Stimulated activated CD8-positive, alpha-beta memory T cell treated with anti-CD3 and anti-CD28 coated beads, Interleukin-15, amount 100 ng/mL, for 48 hours (primary cell): ENCODE data around the gene MED31.
"Not testable (repeated sequence)": the region's sequence is repeated elsewhere in the genome, so short reads cannot be mapped to it uniquely, and the experiment has no call there.

Experiments used
- DNase-seq, 2 donors: peaks; one replicate each; pipeline ENCODE4 v3.0.0-alpha.2; 2020; ENCODE audit warnings: low read depth in 2 of 2

MED31 gene

GRCh38 chr17:6626616-6627015 is 24.8 kb downstream of the MED31 start:
- no peak for DNase-seq

- DNase-seq = no peak
These were observed 27.5 kb downstream of the MED31 start for GRCh38 chr17:6623941-6624340.

- DNase-seq = no peak
These were observed 40.2 kb downstream of the MED31 start for GRCh38 chr17:6611231-6611630.

GRCh38 chr17:6610011-6610410 is 41.4 kb downstream of the MED31 start:
- no peak for DNase-seq

- DNase-seq = no peak
These were observed 43.1 kb downstream of the MED31 start for GRCh38 chr17:6608321-6608720.

- DNase-seq = no peak
These were observed 46.3 kb downstream of the MED31 start for GRCh38 chr17:6605142-6605541.

- DNase-seq = no peak
These were observed 47.6 kb downstream of the MED31 start for GRCh38 chr17:6603744-6604325.

- DNase-seq = no peak
These were observed 49.3 kb downstream of the MED31 start for GRCh38 chr17:6602141-6602540.

GRCh38 chr17:6599364-6599763 is 52.0 kb downstream of the MED31 start:
- DNase-seq = no peak

- no peak for DNase-seq
These were observed 53.7 kb downstream of the MED31 start for GRCh38 chr17:6597727-6598126.

GRCh38 chr17:6596941-6597340 is 54.5 kb downstream of the MED31 start:
- no peak for DNase-seq

GRCh38 chr17:6596511-6596910 is 54.9 kb downstream of the MED31 start:
- no peak for DNase-seq

- DNase-seq = no peak
These were observed 55.3 kb downstream of the MED31 start for GRCh38 chr17:6596081-6596480.

GRCh38 chr17:6593371-6593770 is 58.0 kb downstream of the MED31 start:
- DNase-seq = not testable (repeated sequence)
